Breast epithelium (tissue), 3 donors: Measurements from ENCODE around the gene OR12D1.

Experiments used
- CTCF ChIP-seq, 3 donors: fragments of 450-650 bp; IDR thresholded peaks; one replicate each; pipeline ENCODE4 v1.5.1; 2016 to 2017; ENCODE audit warnings: antibody characterized with exemption in 3 of 3, mild to moderate bottlenecking in 3 of 3, moderate library complexity in 3 of 3
- POLR2A ChIP-seq: fragments of 450-650 bp; IDR thresholded peaks from one replicate; pipeline ENCODE4 v1.6.1; 2016; ENCODE audit warnings: antibody characterized with exemption, mild to moderate bottlenecking, moderate library complexity

GRCh38 chr6:29425075-29425474 lies 10.3 kb downstream of the OR12D1 start:
- TF ChIP-seq POLR2A = no peak
- no peak for TF ChIP-seq CTCF (IDR thresholded peaks at IDR 0.05)
